IMR-90 (cell line): Measurements from ENCODE around the gene ISG15. TPM values are rescaled to one million over a fixed set of nuclear protein-coding genes. Genes with fewer than 3 reads are reported as not detected.

Experiments used
- ATAC-seq: fragments of 200-7000 bp; cut with Tn5 transposase; 2 replicates; pipeline ENCODE4 v1.9.1; 2020; ENCODE audit warnings: low read depth, mild to moderate bottlenecking, moderate library complexity
- BruUV-seq: library from RNA; stranded (reverse); fragments of 400-500 nt; replicated peaks from 2 replicates; lab custom pipeline; 2021; lab: Mats Ljungman, UMichigan
- CTCF ChIA-PET: fragments of 300-600 bp; formaldehyde crosslinking; extraction: SDS; loops from one replicate; lab custom pipeline; 2021; ENCODE audit warnings: antibody characterized with exemption; lab: Yijun Ruan, JAX
- POLR2A ChIA-PET: fragments of 300-600 bp; sonication (Branson Sonifier 250); formaldehyde crosslinking; loops from one replicate; lab custom pipeline; 2022; ENCODE audit warnings: antibody characterized with exemption; ENCODE audit not compliant: unreplicated experiment; lab: Charles Lee
- DNase-seq: peaks from one replicate; pipeline ENCODE4 v3.0.0; 2013
- H2AFZ ChIP-seq: replicated peaks from 2 replicates; pipeline ENCODE3; 2013; ENCODE audit warnings: low read length, mild to moderate bottlenecking; ENCODE audit not compliant: poor library complexity
- H2AK5ac ChIP-seq: 2 replicates; pipeline ENCODE4 v1.6.1; 2013; ENCODE audit warnings: low read depth, low read length, inconsistent platforms
- H2AK9ac ChIP-seq: replicated peaks from 2 replicates; pipeline ENCODE3; 2013; ENCODE audit warnings: mild to moderate bottlenecking, low read depth, low read length, moderate library complexity; ENCODE audit not compliant: poor library complexity
- H2BK120ac ChIP-seq: 2 replicates; pipeline ENCODE4 v1.6.1; 2013; ENCODE audit warnings: low read depth, low read length, inconsistent platforms
- H2BK15ac ChIP-seq: 3 replicates; pipeline ENCODE4 v1.6.1; 2013; ENCODE audit warnings: low read depth, low read length, inconsistent platforms
- H2BK20ac ChIP-seq: 2 replicates; pipeline ENCODE4 v1.6.1; 2013; ENCODE audit warnings: low read depth, mild to moderate bottlenecking, inconsistent platforms, low read length, moderate library complexity
- H2BK5ac ChIP-seq: 2 replicates; pipeline ENCODE4 v1.6.1; 2013; ENCODE audit warnings: mild to moderate bottlenecking, low read depth, low read length, inconsistent platforms; ENCODE audit not compliant: poor library complexity, severe bottlenecking
- H3K14ac ChIP-seq: replicated peaks from 2 replicates; pipeline ENCODE4 v1.6.1; 2013; ENCODE audit warnings: low read depth, low read length, inconsistent platforms
- H3K18ac ChIP-seq: 2 replicates; pipeline ENCODE4 v1.6.1; 2013; ENCODE audit warnings: low read depth, low read length, control low read depth
- H3K23ac ChIP-seq: 2 replicates; pipeline ENCODE4 v1.6.1; 2013; ENCODE audit warnings: low read depth, low read length, inconsistent platforms
- H3K27ac ChIP-seq: 2 replicates; pipeline ENCODE4 v1.5.1; 2013; ENCODE audit warnings: mild to moderate bottlenecking, control low read depth, low read length; ENCODE audit not compliant: insufficient read depth
- H3K27me3 ChIP-seq: 2 replicates; pipeline ENCODE4 v1.6.1; 2013; ENCODE audit warnings: low read length; ENCODE audit not compliant: control insufficient read depth, insufficient read depth
- H3K36me3 ChIP-seq: 2 replicates; pipeline ENCODE4 v1.6.1; 2013; ENCODE audit warnings: low read length, mixed read lengths; ENCODE audit not compliant: control insufficient read depth, insufficient read depth
- H3K4ac ChIP-seq: 2 replicates; pipeline ENCODE4 v1.6.1; 2013; ENCODE audit warnings: low read depth, low read length, inconsistent platforms
- H3K4me1 ChIP-seq: 2 replicates; pipeline ENCODE4 v1.6.1; 2013; ENCODE audit warnings: low read length, mixed read lengths; ENCODE audit not compliant: control insufficient read depth, insufficient read depth
- H3K4me2 ChIP-seq: 2 replicates; pipeline ENCODE4 v1.6.1; 2013; ENCODE audit warnings: low read depth, mild to moderate bottlenecking, control low read depth, low read length, moderate library complexity
- H3K4me3 ChIP-seq: 2 replicates; pipeline ENCODE4 v1.5.1; 2013; ENCODE audit warnings: low read depth, mild to moderate bottlenecking, control low read depth, low read length, moderate library complexity; ENCODE audit not compliant: insufficient read depth
- H3K56ac ChIP-seq: 2 replicates; pipeline ENCODE4 v1.6.1; 2013; ENCODE audit warnings: low read length, inconsistent platforms; ENCODE audit not compliant: insufficient read depth; ENCODE audit errors: extremely low read depth
- H3K79me1 ChIP-seq, 2 experiments: 2 replicates each; pipeline ENCODE4 v1.6.1; 2013; ENCODE audit warnings: low read length in 2 of 2, inconsistent platforms in 1 of 2, low read depth in 1 of 2
- H3K9ac ChIP-seq: 2 replicates; pipeline ENCODE4 v1.6.1; 2013; ENCODE audit warnings: low read depth, low read length, control low read depth
- H3K9me1 ChIP-seq: 2 replicates; pipeline ENCODE4 v1.6.1; 2013; ENCODE audit warnings: low read length, inconsistent platforms; ENCODE audit not compliant: insufficient read depth
- H3K9me3 ChIP-seq: 2 replicates; pipeline ENCODE4 v1.6.1; 2013; ENCODE audit warnings: low read length; ENCODE audit not compliant: control insufficient read depth, insufficient read depth
- H4K20me1 ChIP-seq: 2 replicates; pipeline ENCODE4 v1.6.1; 2013; ENCODE audit warnings: low read length, inconsistent platforms; ENCODE audit not compliant: insufficient read depth
- H4K5ac ChIP-seq: 2 replicates; pipeline ENCODE4 v1.6.1; 2013; ENCODE audit warnings: mild to moderate bottlenecking, low read depth, low read length, control low read depth
- H4K8ac ChIP-seq, 2 experiments: 2 replicates each; pipeline ENCODE4 v1.6.1; 2013; ENCODE audit warnings: low read depth in 2 of 2, low read length in 2 of 2, control low read depth in 1 of 2, inconsistent platforms in 1 of 2
- H4K91ac ChIP-seq: 2 replicates; pipeline ENCODE4 v1.6.1; 2013; ENCODE audit warnings: low read depth, low read length, inconsistent platforms; ENCODE audit not compliant: insufficient read depth
- CEBPB ChIP-seq: IDR thresholded peaks from 2 replicates; pipeline ENCODE4 v1.6.1; 2012; ENCODE audit warnings: low read depth, low read length, improper control_type of control experiment
- CHD1 ChIP-seq: IDR thresholded peaks from 2 replicates; pipeline ENCODE4 v1.6.1; 2012; ENCODE audit warnings: low read depth, low read length, improper control_type of control experiment
- CTCF ChIP-seq: conservative IDR thresholded peaks from 2 replicates; pipeline ENCODE4 v1.5.1; 2012; ENCODE audit warnings: mild to moderate bottlenecking, low read depth, low read length, improper control_type of control experiment
- FOS ChIP-seq: fragments of 150-350 bp; IDR thresholded peaks from 2 replicates; pipeline ENCODE4 v1.6.1; 2016; ENCODE audit warnings: low read depth, low read length
- MAFK ChIP-seq: IDR thresholded peaks from 2 replicates; pipeline ENCODE4 v1.6.1; 2012; ENCODE audit warnings: low read depth, low read length, improper control_type of control experiment
- MAZ ChIP-seq: IDR thresholded peaks from 2 replicates; pipeline ENCODE4 v1.6.1; 2012; ENCODE audit warnings: low read depth, mild to moderate bottlenecking, low read length, improper control_type of control experiment, moderate library complexity, borderline replicate concordance
- MXI1 ChIP-seq: IDR thresholded peaks from 2 replicates; pipeline ENCODE4 v1.6.1; 2012; ENCODE audit warnings: low read depth, mild to moderate bottlenecking, low read length, moderate library complexity, borderline replicate concordance
- NFE2L2 ChIP-seq: fragments of 150-350 bp; IDR thresholded peaks from 2 replicates; pipeline ENCODE4 v1.6.1; 2016; ENCODE audit warnings: low read depth, mild to moderate bottlenecking, low read length
- POLR2A ChIP-seq: IDR thresholded peaks from 2 replicates; pipeline ENCODE4 v1.6.1; 2012; ENCODE audit warnings: mild to moderate bottlenecking, low read depth, low read length
- RAD21 ChIP-seq: IDR thresholded peaks from 2 replicates; pipeline ENCODE4 v1.6.1; 2012; ENCODE audit warnings: low read length, improper control_type of control experiment
- RCOR1 ChIP-seq: IDR thresholded peaks from 2 replicates; pipeline ENCODE4 v1.6.1; 2012; ENCODE audit warnings: mild to moderate bottlenecking, low read length, improper control_type of control experiment; ENCODE audit not compliant: insufficient replicate concordance
- RFX5 ChIP-seq: IDR thresholded peaks from 2 replicates; pipeline ENCODE4 v1.8.0; 2012; ENCODE audit warnings: low read depth, mild to moderate bottlenecking, low read length, moderate library complexity
- SMC3 ChIP-seq: fragments of 150-350 bp; IDR thresholded peaks from 2 replicates; pipeline ENCODE4 v1.6.1; 2016; ENCODE audit warnings: low read depth, mild to moderate bottlenecking, antibody characterized with exemption, low read length, moderate library complexity
- WGBS, 2 experiments: methylation state at CpG; one replicate each; pipeline versions ENCODE4 v1.1.5 to v1.1.7; 2013; ENCODE audit warnings: missing lambda C conversion rate in 2 of 2; ENCODE audit not compliant: insufficient read length in 1 of 2; ENCODE audit errors: extremely low coverage in 2 of 2; 5-methylcytosine and 5-hydroxymethylcytosine counted together
- dilution Hi-C: fragments of 300-500 bp; cut with HindIII; formaldehyde crosslinking; loops from one replicate; pipeline ENCODE4 v1.14.3; 2018; ENCODE audit warnings: low sequenced_read_pairs; ENCODE audit not compliant: unreplicated experiment
- in situ Hi-C: fragments of 300-500 bp; cut with MboI; formaldehyde crosslinking; loops from 3 replicates; pipeline ENCODE4 v1.14.3; 2019; ENCODE audit warnings: low sequenced_read_pairs, inconsistent platforms, mixed read lengths
- intact Hi-C: fragments of 100-400 bp; cut with micrococcal nuclease; formaldehyde crosslinking; loops from 2 replicates; pipeline ENCODE4 v1.10.0; 2022
- polyA plus RNA-seq, 3 experiments: library from polyadenylated mRNA; depleted of rRNA; stranded (reverse); fragments of >200 nt; gene quantifications; 2 replicates each; pipeline ENCODE4 v1.2.3, GENCODE V29; 2012; ENCODE audit warnings: low replicate concordance in 1 of 3
- total RNA-seq: library from RNA; depleted of rRNA; stranded (reverse); fragments of >200 nt; gene quantifications from 2 replicates; pipeline ENCODE4 v1.2.3, GENCODE V29; 2012
- TF ChIP-seq, protein P1 (sequence below): fragments of 150-350 bp; IDR thresholded peaks from 2 replicates; pipeline ENCODE4 v1.6.1; 2016; ENCODE audit warnings: low read depth, mild to moderate bottlenecking, low read length, moderate library complexity, borderline replicate concordance
- TF ChIP-seq, protein P2 (sequence below): fragments of 150-350 bp; IDR thresholded peaks from 2 replicates; pipeline ENCODE4 v1.6.1; 2017; ENCODE audit warnings: mild to moderate bottlenecking, antibody characterized with exemption, low read length, low read depth

The ISG15 gene
- total and polyA plus RNA-seq, 2 of the 4 experiments (the other 2 are of a cell fraction), result 99.1 to 105 TPM

- H2BK15ac ChIP-seq, result no peak overlapping the region
- no peak for DNase-seq
- CTCF ChIA-PET, result no interaction called here
- no peak overlapping the region for H4K91ac ChIP-seq
- in situ Hi-C loops (no loop called here), intact Hi-C loops (no loop called here), dilution Hi-C loops (no loop called here)
- BruUV-seq, result no TSS peak
- peaks cover 6% of the 10 kb centered on the region for H3K9me1 ChIP-seq
- no peak overlapping the region for H4K8ac ChIP-seq
- no peak overlapping the region for H2AFZ ChIP-seq
- no peak overlapping the region for H3K9ac ChIP-seq
- no peak overlapping the region for H2AK5ac ChIP-seq
- H3K56ac ChIP-seq, result no peak overlapping the region
- no peak overlapping the region for H3K4me2 ChIP-seq
- H3K79me1 ChIP-seq, result 0 out of 4 replicates have a peak, but pooled peaks cover 0 to 6% of the 10 kb centered on the region in 2 experiments
- no peaks in the 10 kb centered on the region for H3K36me3 ChIP-seq
- H3K4me1 ChIP-seq, result peaks cover under 1% of the 10 kb centered on the region; the same call in 1 of the 2 replicates
- no peak overlapping the region for H3K18ac ChIP-seq
- H3K4ac ChIP-seq, result no peak overlapping the region
- no peaks in the 10 kb centered on the region; the same call in 1 of the 2 replicates for H4K20me1 ChIP-seq
- H2AK9ac ChIP-seq, result no peak overlapping the region
- WGBS, 2 experiments, result 85% methylated on average over 10 of the region's 42 CpGs; no CpG with 5 or more reads in 1 of the 2 experiments
- H3K4me3 ChIP-seq, result no peak overlapping the region
- POLR2A ChIA-PET, result no interaction called here
- ATAC-seq, result no peak
- no peak overlapping the region for H2BK20ac ChIP-seq
- no peak overlapping the region for H3K23ac ChIP-seq
- no peak overlapping the region for H3K27ac ChIP-seq
- H2BK5ac ChIP-seq, result no peak overlapping the region
- no peak overlapping the region for H3K14ac ChIP-seq
- no peaks in the 10 kb centered on the region for H3K9me3 ChIP-seq
- H4K5ac ChIP-seq, result no peak overlapping the region
- peaks cover 5% of the 10 kb centered on the region; the same call in 1 of the 2 replicates for H3K27me3 ChIP-seq
- no peak overlapping the region for H2BK120ac ChIP-seq
- TF ChIP-seq POLR2A, result no peak
- TF ChIP-seq CTCF, result no peak
- no peak for TF ChIP-seq MAZ
- no peak for TF ChIP-seq MXI1
- TF ChIP-seq RFX5, result no peak
- TF ChIP-seq RCOR1, result no peak
- TF ChIP-seq NFE2L2, result no peak
- no peak for TF ChIP-seq SMC3
- no peak for TF ChIP-seq CEBPB
- TF ChIP-seq FOS, result no peak
- TF ChIP-seq RAD21, result no peak
- no peak for TF ChIP-seq MAFK
- TF ChIP-seq, protein P1, sequence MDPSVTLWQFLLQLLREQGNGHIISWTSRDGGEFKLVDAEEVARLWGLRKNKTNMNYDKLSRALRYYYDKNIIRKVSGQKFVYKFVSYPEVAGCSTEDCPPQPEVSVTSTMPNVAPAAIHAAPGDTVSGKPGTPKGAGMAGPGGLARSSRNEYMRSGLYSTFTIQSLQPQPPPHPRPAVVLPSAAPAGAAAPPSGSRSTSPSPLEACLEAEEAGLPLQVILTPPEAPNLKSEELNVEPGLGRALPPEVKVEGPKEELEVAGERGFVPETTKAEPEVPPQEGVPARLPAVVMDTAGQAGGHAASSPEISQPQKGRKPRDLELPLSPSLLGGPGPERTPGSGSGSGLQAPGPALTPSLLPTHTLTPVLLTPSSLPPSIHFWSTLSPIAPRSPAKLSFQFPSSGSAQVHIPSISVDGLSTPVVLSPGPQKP, result no peak
- TF ChIP-seq, protein P2, sequence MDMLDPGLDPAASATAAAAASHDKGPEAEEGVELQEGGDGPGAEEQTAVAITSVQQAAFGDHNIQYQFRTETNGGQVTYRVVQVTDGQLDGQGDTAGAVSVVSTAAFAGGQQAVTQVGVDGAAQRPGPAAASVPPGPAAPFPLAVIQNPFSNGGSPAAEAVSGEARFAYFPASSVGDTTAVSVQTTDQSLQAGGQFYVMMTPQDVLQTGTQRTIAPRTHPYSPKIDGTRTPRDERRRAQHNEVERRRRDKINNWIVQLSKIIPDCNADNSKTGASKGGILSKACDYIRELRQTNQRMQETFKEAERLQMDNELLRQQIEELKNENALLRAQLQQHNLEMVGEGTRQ, result no peak
- no peak for TF ChIP-seq CHD1
Measured at GRCh38 chr1:970973-971730, 42.1 kb upstream of the ISG15 start.
